ENCODE measurements around the gene ZNF175. TPM values are rescaled to one million over a fixed set of nuclear protein-coding genes. Genes with fewer than 3 reads are reported as not detected.

Gene ZNF175
- total and polyA plus RNA-seq, 9 of the 15 experiments (the other 6 are each of a cell fraction or from before 2014, with no cell fraction given) = 3.7 to 37.9 (median 14.0) TPM

GRCh38 chr19:51607920-51608562 lies 37.0 kb downstream of the ZNF175 start (continued):
- peak; percentile 76 for TF ChIP-seq SMAD4 (CRISPR knock-in tag; conservative IDR thresholded peaks at IDR 0.05)
- peak; percentile 87 for TF ChIP-seq TFAP4 (CRISPR knock-in tag; IDR thresholded peaks at IDR 0.05; ENCODE audit: borderline replicate concordance)
- no peak for TF ChIP-seq ZNF41 (CRISPR knock-in tag; conservative IDR thresholded peaks at IDR 0.05)
- TF ChIP-seq CBX1 (IDR thresholded peaks at IDR 0.05; ENCODE audit: low read depth) = no peak
- TF ChIP-seq PURB (CRISPR knock-in tag; IDR thresholded peaks at IDR 0.05; ENCODE audit: low read depth) = no peak
- no peak for TF ChIP-seq GTF2A2 (tag; IDR thresholded peaks at IDR 0.05)
- TF ChIP-seq MBD2 (IDR thresholded peaks at IDR 0.05; ENCODE audit: borderline replicate concordance, low read depth) = no peak
- no peak; the same call in 1 of the 2 replicates for TF ChIP-seq BACH1 (tag; IDR thresholded peaks at IDR 0.05)
- TF ChIP-seq TFE3 (CRISPR knock-in tag; IDR thresholded peaks at IDR 0.05) = no peak
- peak; percentile 52 for TF ChIP-seq ZBTB40 (IDR thresholded peaks at IDR 0.05)
- TF ChIP-seq ZBTB40 (CRISPR knock-in tag; IDR thresholded peaks at IDR 0.05) = peak; percentile 65
- no peak for TF ChIP-seq STAT5A (IDR thresholded peaks at IDR 0.05; ENCODE audit: borderline replicate concordance, low read length)
- TF ChIP-seq E2F3 (CRISPR knock-in tag; IDR thresholded peaks at IDR 0.05) = no peak
- no peak for TF ChIP-seq CCNT2 (IDR thresholded peaks at IDR 0.05; ENCODE audit: borderline replicate concordance, extremely low read depth, insufficient read length, low read depth, low read length)
- TF ChIP-seq ELK1 (CRISPR knock-in tag; IDR thresholded peaks at IDR 0.05) = no peak
- TF ChIP-seq CBFA2T3 (IDR thresholded peaks at IDR 0.05) = no peak

Data from K562 (cell line).